Nephron (organoid): ENCODE data around the gene DNAL4.
A peak's percentile ranks its signal among the peaks of the same experiment; 100 is the strongest.

Source experiments
- H3K27ac Mint-ChIP-seq, 3 experiments: 2 replicates each; pipeline ENCODE4 v1.8.0; 2020; ENCODE audit warnings: mixed read lengths in 3 of 3, mild to moderate bottlenecking in 2 of 3, moderate library complexity in 1 of 3
- H3K27me3 Mint-ChIP-seq: 2 replicates; pipeline ENCODE4 v1.8.0; 2021; ENCODE audit warnings: low read depth, mild to moderate bottlenecking, moderate library complexity, mixed read lengths
- H3K36me3 Mint-ChIP-seq: 2 replicates; pipeline ENCODE4 v1.8.0; 2020; ENCODE audit warnings: low read depth, mixed read lengths
- H3K4me1 Mint-ChIP-seq: 2 replicates; pipeline ENCODE4 v1.8.0; 2020; ENCODE audit warnings: mixed read lengths
- H3K4me3 Mint-ChIP-seq, 3 experiments: 2 replicates each; pipeline ENCODE4 v1.8.0; 2020; ENCODE audit warnings: mild to moderate bottlenecking in 3 of 3, mixed read lengths in 3 of 3, moderate library complexity in 2 of 3
- H3K9me3 Mint-ChIP-seq: 2 replicates; pipeline ENCODE4 v1.8.0; 2020; ENCODE audit warnings: mixed read lengths
- TF ChIP-seq, protein P1 (sequence below), 3 experiments: fragments of 200-600 bp; sonication (generic); IDR thresholded peaks; one replicate each; pipeline ENCODE4 v1.5.0; 2021; ENCODE audit warnings: antibody characterized with exemption in 3 of 3; ENCODE audit not compliant: unreplicated experiment in 3 of 3

Gene DNAL4

DNA sequence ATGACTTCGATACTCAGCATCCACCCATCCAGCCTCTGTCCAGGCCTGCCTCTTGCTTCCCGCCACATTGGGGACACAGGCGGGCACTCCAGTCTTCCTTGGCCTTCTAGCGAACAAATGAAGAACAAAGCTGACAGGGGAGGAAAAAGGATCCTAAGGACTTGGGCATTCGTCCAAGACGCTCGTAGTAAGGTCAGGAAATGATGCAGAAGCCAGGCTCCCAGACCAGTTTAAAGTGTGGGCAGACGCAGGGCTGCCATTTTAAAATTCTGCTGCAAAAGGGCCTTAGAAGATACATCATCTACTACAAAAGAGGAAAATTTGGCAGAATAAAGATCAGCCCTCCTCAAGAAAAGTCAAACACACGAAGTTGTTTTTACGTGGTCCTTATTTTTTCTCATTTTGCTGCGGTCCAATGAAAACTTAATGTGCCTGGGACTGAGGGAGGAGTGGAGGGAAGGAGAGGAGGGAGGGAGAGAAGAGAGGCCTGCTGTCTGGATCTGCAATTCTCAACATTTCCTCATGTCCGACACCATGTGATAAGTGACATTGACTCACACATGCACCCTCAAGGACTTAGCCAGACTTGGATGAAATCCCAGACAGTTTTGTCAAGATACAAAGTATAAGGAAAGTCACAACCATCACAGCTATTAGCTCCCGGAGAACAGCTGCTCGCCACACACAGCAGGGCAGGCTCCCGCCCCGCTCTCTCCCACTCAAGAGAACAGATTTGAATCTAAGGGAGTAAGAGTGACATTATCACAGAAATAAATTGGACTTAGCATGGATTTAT is 5.7 kb downstream of the DNAL4 start:
- peak overlapping the region in 2 of 3 experiments; percentile 71 to 76 for H3K4me3 Mint-ChIP-seq
- peak overlapping the region in 2 of 3 experiments; percentile 98 to 99 for H3K27ac Mint-ChIP-seq
- no peaks in the 10 kb centered on the region for H3K9me3 Mint-ChIP-seq
- H3K27me3 Mint-ChIP-seq: no peaks in the 10 kb centered on the region
- H3K4me1 Mint-ChIP-seq: peaks cover 49% of the 10 kb centered on the region
- TF ChIP-seq, protein P1, sequence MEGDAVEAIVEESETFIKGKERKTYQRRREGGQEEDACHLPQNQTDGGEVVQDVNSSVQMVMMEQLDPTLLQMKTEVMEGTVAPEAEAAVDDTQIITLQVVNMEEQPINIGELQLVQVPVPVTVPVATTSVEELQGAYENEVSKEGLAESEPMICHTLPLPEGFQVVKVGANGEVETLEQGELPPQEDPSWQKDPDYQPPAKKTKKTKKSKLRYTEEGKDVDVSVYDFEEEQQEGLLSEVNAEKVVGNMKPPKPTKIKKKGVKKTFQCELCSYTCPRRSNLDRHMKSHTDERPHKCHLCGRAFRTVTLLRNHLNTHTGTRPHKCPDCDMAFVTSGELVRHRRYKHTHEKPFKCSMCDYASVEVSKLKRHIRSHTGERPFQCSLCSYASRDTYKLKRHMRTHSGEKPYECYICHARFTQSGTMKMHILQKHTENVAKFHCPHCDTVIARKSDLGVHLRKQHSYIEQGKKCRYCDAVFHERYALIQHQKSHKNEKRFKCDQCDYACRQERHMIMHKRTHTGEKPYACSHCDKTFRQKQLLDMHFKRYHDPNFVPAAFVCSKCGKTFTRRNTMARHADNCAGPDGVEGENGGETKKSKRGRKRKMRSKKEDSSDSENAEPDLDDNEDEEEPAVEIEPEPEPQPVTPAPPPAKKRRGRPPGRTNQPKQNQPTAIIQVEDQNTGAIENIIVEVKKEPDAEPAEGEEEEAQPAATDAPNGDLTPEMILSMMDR (IDR thresholded peaks at IDR 0.05; ENCODE audit: unreplicated experiment in 3 of 3): no peak
- peaks cover 5% of the 10 kb centered on the region for H3K36me3 Mint-ChIP-seq

DNA sequence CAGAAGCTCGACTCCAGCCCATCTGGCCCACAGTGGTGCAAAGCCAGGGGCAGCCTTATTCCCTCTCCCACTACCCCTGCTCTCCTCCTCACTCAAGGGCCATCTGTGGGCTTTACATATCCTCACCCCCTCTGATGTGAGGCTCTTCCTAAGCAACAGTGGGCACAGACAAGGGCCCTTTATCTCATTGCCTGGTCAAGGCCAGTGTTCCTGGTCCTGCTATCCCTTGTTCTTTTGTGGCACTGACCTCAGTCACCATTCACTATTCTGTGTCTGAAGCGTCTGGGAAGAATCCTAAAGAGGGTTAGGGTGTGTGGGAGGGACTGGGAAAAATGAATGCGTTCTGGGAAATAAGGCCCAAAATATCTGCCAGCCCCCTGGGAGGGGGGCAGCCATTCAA is 7.3 kb downstream of the DNAL4 start:
- Mint-ChIP-seq H3K27ac (peak overlapping the region in 1 of 3 experiments; percentile 50), H3K27me3 (no peaks in the 10 kb centered on the region), H3K4me1 (peaks cover 58% of the 10 kb centered on the region), H3K4me3 (no peak overlapping the region), H3K36me3 (peaks cover 13% of the 10 kb centered on the region), H3K9me3 (no peaks in the 10 kb centered on the region)
- TF ChIP-seq, protein P1 (IDR thresholded peaks at IDR 0.05; ENCODE audit: unreplicated experiment in 3 of 3): no peak

DNA sequence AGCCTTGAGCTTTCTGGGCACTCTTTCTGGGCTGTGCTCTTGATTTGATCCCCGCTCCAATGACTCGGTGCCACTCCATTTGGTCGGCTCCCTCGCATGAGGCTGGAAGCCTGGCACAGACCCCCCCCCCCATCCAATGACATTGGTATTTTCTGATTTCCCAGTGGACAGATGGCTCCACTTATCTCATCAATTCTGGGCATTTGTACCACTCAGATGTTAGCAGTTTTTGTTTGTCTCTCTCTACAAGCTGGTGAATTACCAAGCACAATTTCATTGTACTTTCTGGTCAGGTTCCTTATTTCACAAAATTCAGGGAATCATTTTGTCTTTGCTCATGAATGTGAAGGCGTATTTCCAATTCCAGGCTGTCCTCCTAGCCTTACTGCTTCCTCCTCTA is 9.1 kb downstream of the DNAL4 start:
- Mint-ChIP-seq H3K27me3 (no peaks in the 10 kb centered on the region), H3K9me3 (no peaks in the 10 kb centered on the region), H3K4me1 (peaks cover 58% of the 10 kb centered on the region), H3K27ac (peak overlapping the region in 1 of 3 experiments; percentile 84), H3K36me3 (peaks cover 22% of the 10 kb centered on the region), H3K4me3 (no peak overlapping the region)
- TF ChIP-seq, protein P1 (IDR thresholded peaks at IDR 0.05; ENCODE audit: unreplicated experiment in 3 of 3): no peak

- no peaks in the 10 kb centered on the region for H3K27me3 Mint-ChIP-seq
- H3K4me3 Mint-ChIP-seq: no peak overlapping the region
- TF ChIP-seq, protein P1 (IDR thresholded peaks at IDR 0.05; ENCODE audit: unreplicated experiment in 3 of 3): no peak
- peaks cover 56% of the 10 kb centered on the region for H3K4me1 Mint-ChIP-seq
- peaks cover 23% of the 10 kb centered on the region for H3K36me3 Mint-ChIP-seq
- H3K9me3 Mint-ChIP-seq: no peaks in the 10 kb centered on the region
- peak overlapping the region in 2 of 3 experiments; percentile 54 to 85 for H3K27ac Mint-ChIP-seq
These were observed 9.9 kb downstream of the DNAL4 start for GRCh38 chr22:38784035-38784434.

- TF ChIP-seq, protein P1 (IDR thresholded peaks at IDR 0.05; ENCODE audit: unreplicated experiment in 3 of 3): no peak
- Mint-ChIP-seq H3K27me3 (no peaks in the 10 kb centered on the region), H3K27ac (peak overlapping the region; percentile 85 to 91 (median 89)), H3K36me3 (peaks cover 29% of the 10 kb centered on the region), H3K4me3 (no peak overlapping the region), H3K4me1 (peaks cover 48% of the 10 kb centered on the region), H3K9me3 (no peaks in the 10 kb centered on the region)
These were observed 10.8 kb downstream of the DNAL4 start for GRCh38 chr22:38783095-38783615.
